GM18502 (cell line): Measurements from ENCODE around the gene CRLF1.
"Not testable (repeated sequence)": the region's sequence is repeated elsewhere in the genome, so short reads cannot be mapped to it uniquely, and the experiment has no call there.

Experiments
- ATAC-seq: cut with Tn5 transposase; IDR thresholded peaks from one replicate; pipeline ENCODE4 v1.9.1; 2021; ENCODE audit warnings: mild to moderate bottlenecking; ENCODE audit not compliant: unreplicated experiment, poor library complexity

Gene CRLF1

DNA sequence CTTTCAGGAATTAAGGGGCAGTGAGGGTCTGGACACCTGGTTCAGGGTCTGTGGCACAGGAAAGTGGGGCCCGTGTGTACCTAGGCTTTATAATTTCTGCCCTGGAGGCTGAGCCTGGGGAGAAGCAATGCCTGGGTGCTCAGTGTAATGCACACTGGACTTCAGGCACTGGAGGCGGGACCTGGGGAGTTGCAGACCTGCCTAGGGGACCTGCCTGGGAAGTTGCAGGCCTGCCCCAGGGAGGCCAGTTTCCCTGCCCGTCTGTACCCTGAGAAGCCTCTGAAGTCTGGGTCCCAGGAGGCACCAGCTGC lies 3.6 kb upstream of the CRLF1 start:
- no peak for ATAC-seq

DNA sequence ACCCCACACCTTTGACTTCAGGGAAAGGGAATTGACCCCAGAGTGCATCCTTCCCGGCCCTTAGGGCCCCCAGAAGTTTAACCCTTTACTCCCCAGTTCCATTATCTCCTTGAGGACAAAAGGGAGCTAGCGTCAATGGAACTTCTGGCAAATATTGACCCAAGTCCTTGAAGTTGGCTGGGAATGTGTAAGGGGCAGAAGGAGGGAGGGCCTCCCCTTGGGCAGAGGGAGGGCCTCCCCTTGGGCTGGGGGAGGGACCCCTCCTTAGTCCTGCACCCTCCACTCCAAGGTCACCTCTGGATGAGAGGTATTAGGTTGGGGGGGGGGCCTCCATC lies 3.1 kb upstream of the CRLF1 start:
- no peak for ATAC-seq

DNA sequence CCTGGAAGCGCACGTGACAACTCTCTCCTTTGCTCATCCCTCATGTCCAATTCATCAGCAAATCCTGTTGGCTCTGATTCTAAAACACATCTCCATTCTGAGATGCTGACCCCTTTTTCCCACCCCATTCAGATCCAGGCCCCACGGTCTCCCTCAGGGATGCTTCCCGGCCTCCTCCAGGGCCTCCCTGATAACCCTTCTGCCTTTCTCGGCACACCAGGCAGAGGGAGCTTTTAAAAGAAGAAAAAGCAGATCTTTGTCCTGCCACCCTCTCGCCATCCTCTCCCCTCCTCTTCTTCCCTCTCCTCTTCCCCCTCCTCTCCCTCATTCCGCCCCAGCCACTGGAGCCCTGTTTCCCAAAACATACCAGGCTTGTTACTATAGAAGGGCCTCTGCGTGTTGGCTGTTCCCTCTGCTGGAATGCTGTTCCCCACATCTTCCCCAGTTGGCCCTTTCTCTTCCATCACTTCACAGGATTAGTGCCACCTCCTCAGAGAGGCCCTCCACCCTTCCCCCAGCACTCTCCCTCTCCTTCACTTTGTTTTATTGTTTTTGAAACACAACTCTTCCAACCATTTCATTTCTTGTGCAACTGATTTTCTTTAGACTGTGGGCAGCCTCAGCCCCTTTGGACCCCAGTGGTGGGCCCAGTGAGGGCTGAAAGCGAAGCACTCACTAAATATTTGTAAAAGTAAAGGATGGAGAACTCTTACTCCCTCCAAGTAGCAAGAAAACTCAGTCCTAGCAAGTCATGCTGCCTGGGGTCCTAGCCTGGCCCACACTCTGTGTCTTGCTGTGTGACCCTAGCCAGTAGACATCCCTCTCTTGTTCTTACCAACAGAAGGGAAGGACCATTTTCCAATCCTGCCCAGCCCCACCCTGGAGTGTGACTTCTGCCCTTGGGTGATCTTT lies 2.5 kb upstream of the CRLF1 start:
- ATAC-seq, result no peak

DNA sequence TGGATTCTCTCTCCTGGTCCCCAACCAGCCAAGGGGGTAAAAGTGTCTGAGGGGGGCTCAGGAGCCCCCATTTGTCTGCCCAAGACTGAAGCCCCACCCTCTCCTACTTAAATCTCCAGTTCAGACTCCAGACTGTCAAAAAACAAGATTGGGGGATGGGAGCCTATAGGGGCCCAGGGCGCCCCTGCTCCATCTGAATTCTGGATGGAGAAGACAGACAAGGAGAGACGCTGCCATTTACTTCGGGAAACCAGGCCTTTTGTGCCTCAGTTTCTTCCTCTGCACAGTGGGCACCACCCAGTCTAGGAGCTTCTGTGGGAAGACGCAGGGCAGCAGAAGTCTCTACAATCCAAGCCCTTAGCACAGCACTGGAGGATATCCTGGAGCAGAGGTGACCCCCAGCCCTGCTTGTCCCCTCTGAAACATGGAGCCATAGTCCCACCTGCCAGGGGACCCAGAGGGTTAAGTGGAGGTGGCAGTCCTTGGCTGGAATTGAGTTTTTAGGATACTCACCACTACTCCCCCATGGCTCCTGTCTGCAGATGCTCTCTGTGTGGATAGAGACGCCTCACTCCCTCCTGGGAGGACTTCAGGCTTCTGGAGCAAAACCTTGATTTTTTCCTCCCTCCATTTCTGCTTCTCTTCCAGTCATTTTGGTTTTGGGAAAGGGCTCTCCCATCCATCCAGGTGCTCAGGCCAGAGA lies 1.7 kb upstream of the CRLF1 start:
- no peak for ATAC-seq

DNA sequence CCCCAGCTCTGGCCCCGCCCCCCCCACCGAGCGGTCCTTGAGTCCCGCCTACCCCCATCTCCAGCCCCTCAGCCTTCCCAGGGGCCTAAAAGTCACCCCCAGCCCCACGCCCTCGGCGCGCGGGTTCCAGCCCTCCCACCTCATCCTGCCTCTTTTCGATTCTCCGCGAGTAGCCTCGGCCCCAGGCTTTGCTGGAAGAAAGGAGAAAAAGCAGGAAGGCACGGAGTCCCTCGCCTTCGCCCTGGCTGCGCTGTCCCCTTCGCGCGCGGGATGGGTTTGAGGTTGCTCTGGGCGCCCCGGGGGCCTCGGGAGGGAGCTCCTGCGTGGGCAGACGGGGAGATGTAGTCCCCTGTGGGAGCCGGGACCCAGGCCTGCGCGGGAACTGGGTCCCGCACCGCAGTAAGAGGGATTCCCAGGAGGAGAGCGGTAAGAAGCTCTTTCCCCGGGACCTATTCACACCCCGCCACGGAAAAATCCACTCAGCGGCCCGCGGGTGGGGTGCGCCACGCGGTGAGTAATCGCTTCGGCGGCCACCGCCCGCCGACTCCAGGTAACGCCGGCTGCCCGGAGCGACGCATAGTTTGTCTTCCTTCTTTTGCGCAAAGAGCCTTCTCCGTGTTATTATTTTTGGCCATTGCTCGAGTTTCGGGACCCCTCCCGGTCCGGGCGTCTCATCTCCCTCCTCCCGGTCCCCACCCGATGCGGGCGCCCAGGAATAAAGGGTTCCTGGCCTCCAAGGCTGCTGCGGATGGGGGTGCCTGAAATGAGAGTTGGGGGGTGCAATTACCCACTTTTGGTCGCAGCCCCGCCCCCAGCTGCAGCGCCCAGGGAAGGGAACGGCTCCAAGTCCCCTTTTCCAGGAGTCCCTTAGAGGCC lies 865 bp upstream of the CRLF1 start:
- no peak for ATAC-seq

DNA sequence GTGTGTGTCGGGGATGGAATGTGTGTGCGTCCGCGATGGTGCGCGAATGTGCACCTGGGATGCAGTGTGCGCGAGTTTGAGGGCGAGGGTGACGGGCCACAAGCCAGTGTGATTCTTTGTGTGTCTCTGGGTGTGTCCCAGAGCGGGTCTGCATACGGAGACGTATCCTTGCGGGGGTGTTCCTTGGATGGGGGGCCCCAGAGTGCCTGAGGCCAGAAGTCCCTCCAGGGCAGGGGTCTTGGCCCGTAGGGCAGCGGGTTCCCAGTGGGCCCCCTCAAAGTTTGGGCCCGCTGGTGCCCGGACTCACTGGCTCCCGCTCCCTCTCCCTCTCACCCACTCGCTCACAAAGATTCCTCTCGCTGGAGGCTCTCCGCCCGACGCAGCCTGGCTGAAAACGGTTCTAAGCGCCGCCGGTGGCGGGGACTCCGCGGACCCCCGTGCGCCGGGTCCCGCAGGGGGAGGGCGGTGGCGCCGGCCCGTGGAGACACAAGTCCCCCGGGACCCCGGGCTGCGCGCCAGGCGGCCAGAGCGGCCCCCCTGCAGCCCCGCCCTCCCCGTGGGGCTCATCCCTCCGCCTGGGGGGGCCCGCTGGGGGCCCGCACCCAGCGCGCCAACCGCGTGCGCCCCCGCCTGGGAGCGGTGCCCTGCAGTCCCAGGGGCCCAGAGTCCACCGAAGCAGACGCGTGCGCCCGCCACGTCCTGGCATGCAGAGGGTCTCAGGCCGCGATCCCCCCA lies 886 bp downstream of the CRLF1 start:
- no peak for ATAC-seq

DNA sequence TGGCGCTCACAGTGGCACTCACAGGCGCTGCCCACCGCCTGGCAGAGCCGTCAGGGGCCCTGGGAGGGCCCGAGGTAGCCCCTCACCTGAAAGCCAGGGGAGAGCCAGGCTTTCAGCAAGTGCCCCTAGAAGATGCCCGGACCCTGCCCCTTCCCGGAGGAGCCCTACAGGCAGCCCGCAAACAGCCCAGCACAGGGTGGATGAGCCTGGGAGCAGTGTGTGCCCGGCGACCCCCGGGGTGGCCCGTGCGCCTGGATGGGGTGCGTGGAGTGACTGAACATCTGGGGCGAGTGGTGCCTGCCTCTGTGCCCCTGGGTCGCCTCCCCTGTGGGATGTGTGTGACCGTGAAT lies 1.4 kb downstream of the CRLF1 start:
- ATAC-seq, result no peak

DNA sequence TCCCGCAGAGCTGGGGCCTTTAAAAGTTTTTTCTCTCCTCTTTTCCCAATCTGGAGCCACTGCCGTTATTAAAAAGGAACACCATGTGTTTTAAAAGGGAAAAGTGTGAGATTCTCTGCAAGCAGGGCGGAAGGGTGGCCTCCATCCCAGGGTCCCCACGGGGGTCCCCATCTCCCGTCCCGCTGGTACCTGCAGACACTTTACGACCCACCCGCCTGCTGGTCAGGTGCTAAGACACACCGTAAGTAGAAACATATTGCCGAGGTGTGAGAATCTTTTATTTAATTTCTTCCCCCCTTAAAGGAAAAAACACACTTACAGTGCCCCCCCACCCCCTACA lies 1.8 kb downstream of the CRLF1 start:
- ATAC-seq, result no peak

DNA sequence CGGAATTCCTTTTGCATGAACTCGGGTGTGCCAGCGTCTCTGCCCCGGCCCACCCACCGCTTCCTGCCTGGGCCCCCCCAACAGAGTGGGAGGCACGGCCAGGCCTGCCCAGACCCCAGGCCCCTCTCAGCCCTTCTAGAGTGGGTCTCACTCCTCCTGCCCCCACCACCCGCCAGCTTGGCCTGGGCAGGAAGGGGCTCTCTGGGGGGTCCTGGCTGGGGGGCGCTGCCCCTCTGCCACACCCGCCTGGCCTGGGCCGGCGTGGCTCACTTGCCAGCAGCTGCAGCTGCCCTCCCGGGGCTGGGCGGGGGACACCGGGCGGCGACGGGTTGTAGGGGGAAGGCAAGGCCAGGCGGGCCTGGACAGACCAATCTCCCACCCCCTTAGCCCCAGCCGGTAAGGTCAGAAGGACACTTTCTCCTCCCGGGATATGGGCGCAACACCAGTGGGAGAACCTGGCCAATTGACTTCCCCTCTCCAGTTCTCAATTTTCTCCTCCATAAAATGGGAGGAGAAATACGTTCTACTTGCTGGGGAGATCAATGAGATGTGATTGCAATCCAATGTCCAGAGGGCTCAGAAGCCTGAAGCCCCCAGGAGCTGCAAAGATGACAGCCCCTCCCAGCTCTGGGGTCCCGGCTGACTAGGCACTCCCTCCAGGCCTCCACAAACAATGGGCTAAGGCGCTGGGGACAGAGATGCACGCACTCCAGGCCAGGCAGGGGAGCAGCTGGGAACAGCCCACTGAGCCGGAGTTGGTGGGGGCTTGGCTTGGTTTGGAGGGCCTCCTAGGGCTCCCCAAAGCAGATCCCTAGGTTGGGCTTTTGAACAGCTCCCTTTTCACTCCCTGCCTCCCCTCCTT lies 2.4 kb downstream of the CRLF1 start:
- ATAC-seq, result no peak

DNA sequence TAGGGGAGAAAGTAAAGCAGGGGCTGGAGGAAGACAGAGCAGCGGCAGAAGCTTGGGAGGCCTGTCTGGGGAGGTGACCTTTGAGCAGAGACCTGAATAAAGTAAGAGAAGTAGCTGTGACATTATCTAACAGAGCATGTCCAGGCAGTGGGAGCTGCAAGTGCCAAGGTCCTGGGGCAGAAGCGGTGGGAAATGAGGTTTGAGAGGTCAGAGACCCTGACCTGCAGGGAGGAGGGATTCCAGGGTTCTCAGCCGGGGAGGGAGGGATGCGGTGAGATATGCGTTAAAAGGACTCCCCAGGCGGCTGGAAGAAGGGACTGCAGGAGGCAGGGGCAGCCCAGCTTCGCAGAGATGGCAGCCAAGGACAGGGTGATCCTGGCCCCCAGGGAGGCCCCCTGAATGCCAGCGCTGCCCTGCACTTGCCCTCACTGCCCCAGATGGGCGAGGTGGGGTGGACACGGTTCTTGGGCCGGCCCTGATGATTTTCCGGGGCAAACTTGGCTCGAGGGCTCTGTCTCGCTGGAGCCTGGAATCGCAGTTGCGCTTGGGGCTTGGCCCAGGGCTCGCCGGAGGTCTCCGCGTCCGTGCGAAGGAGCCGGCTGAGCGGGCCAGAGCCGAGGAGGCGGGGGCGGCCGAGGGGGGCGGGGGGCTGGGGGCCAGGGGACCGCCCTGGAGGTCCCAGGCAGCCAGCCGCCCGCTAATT lies 3.2 kb downstream of the CRLF1 start:
- no peak for ATAC-seq

DNA sequence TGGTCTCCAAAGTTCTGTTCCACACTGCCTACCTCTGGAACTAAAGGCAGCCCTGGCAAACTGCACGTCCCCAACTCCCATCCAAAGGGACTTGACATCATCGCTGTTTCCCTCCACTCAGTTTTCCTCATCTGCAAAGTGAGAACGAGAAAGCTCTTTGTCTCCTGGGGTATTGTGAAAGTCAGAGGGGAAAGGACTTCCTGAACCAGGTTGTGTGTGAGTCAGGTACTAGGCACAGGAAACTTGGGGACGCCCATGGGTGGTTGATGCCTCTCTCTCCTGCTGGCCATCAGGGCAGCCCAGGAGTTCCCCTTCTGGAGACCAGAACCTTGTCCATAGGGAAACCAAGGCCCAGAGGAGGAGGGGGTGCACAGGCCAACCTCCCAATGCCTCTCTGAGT lies 4.7 kb downstream of the CRLF1 start:
- ATAC-seq, result no peak

DNA sequence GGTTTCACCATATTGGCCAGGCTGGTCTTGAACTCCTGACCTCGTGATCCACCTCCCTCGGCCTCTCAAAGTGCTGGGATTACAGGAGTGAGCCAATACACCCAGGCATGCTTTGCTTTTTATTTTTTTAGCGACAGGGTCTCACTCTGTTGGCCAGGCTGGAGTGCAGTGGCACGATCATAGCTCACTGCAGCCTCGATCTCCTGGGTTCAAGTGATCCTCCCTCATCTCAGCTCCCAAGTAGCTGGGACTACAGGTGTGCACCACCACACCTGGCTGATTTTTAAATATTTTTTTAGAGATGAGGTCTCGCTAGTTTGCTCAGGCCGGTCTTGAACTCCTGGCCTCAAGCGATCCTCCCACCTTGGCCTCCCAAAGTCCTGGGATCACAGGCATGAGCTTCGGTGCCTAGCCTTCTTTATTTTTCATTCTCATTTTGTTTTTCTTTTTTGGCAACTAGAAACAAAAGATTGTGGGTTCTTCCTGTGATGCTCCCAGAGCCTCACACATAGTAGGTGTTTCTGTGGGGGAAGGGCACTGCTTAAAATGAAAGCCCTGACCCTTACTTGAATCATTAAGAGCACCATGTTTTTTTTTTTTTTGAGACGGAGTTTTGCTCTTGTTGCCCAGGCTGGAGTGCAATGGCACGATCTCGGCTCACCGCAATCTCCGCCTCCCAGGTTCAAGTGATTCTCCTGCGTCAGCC lies 5.8 kb downstream of the CRLF1 start:
- not testable (repeated sequence) for ATAC-seq

DNA sequence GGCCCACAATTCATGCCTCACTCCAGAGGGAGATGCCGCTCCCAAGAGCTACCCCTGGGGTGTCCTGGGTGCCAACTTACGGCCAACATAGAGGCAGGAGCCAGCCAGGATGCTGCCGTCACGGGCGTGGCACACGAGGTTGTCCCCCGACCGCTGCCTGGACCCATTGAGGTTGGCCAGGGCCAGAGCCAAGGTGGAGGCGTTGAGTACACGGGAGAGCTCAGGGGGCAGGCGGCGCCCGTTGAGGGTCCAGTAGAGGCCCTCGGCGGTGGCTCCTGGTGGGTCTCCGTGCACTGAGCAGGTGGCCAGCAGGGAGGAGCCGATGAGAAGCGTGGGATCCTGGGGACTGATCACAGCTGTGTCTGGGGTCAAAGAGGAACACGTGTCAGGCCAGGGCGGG lies 7.1 kb downstream of the CRLF1 start:
- ATAC-seq, result no peak

DNA sequence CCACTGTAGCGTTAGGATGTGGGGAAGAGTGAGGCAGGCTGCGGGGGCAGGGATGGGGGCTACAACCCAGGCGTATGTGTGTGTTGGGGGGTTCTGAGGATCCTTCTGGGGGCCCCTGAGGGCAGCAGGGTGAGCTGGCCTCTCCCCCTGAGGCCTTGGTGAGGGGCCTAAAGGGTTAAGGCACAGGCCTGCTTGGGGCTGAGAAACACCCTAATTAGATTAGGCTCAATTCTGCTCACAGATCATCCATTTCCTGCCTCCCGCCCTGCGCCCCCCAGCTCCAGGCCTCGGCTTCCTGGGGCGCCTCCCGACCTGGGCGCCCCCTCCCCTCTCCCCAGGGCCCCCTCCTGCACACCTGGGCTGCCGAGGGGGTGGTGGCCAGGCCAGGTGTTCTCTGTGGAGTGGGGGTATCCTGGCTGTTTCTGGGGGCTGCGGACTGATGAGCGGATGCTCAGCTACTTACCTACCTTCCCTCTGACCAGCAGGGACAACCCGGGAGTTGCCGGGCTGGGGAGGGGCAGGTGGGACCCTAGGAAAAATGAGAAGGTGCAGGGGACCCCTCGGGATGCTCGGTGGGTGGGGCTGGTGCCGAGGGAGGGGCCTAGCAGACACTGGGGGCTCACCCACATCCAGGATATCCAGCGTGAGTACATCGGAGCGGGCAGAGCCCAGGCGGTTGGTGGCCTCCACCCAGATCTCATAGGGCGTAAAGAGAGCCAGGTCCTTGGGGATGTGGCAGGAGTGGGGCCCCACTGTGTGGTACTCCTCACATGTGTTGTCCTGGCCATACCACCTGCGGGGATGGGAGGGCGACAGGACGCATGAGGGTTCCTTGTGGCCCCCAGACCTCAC lies 8.6 kb downstream of the CRLF1 start:
- ATAC-seq, result no peak

DNA sequence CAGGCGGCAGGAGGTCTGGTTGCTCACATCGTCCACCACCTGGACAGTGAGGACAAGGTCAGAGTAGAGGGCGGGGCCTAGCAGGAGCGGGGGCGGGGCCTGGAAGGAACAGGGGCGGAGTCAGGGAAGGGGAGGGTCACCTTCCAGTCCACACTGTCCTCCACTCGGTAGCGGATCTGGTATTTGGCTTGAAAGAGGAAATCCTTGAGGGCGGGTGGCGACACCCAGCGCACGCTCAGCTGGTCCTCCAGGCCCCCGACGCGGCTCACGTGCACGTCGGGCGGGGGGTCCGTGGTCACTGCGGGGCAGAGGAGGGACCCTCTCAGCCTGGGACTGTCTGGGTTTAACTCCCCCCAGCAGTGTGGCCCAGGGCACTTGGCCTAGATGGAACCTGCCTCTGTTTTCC lies 9.8 kb downstream of the CRLF1 start:
- no peak for ATAC-seq

DNA sequence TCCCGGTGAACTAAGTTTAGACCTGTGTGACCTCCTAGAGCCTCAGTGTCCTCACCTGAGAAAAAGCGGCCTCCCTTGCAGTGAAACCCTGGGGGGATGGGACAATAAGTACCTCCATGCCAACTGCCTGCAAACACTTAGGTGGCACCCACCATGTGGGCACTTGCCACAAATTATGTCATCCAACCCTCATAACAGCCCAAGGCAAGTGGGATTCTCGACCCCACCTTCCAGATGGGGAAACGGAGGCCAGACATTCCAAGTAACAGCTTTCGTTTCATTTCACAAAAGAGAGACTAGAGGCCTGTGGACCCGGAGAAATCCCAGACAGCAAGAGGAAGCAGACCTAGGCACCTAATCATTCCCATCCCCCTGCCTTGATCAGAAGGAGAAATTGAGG lies 11.1 kb downstream of the CRLF1 start:
- ATAC-seq, result no peak

DNA sequence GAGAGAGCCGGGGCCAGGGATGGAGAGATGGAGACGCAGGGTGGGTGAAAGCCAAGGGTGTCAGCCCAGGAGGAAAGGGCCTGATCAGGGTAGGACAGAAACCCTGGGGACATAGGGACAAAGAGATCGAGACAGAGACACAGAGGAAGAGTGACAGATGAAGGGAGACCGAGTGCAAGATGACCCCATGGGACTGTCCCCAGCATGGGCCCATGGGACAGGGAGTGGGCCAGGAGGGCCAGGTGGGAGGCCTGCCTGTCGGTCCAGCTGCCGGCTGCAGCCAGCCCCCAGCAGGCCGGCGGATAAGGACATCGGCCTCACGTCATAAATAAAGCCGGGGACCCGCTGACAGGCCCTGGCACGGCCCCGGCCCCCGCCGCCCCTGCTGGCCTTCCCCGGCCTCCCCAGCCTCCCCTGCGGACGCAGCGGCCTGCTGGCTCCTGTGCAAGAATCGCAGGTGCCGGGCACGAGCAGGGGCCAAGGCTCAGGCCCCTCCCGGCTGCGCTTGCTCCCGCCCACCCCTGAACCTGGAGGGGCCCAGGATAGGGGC lies 11.7 kb downstream of the CRLF1 start:
- no peak for ATAC-seq
